Lower leg skin (tissue), 4 donors: Measurements from ENCODE around the gene SCFD2. TPM values are rescaled to one million over a fixed set of nuclear protein-coding genes. Genes with fewer than 3 reads are reported as not detected.
"Not testable (repeated sequence)": the region's sequence is repeated elsewhere in the genome, so short reads cannot be mapped to it uniquely, and the experiment has no call there.

Experiments used
- DNase-seq, 2 donors: peaks; one replicate each; pipeline ENCODE4 v3.0.0-alpha.2; 2019; ENCODE audit warnings: low spot score in 2 of 2
- H3K4me3 ChIP-seq: fragments of 200-600 bp; sonication (generic); 2 replicates; pipeline ENCODE4 v1.5.1; 2017; ENCODE audit warnings: mild to moderate bottlenecking, low read depth; ENCODE audit not compliant: poor library complexity, severe bottlenecking
- CTCF ChIP-seq, 3 donors: fragments of 450-650 bp; IDR thresholded peaks; one replicate each; pipeline ENCODE4 v1.5.1; 2016; ENCODE audit warnings: antibody characterized with exemption in 3 of 3, mild to moderate bottlenecking in 3 of 3, moderate library complexity in 2 of 3
- POLR2A ChIP-seq, 2 donors: fragments of 450-650 bp; IDR thresholded peaks; one replicate each; pipeline ENCODE4 v1.6.1; 2016 to 2017; ENCODE audit warnings: antibody characterized with exemption in 2 of 2, mild to moderate bottlenecking in 1 of 2, moderate library complexity in 1 of 2
- WGBS, 2 donors: methylation state at CpG; one replicate each; pipeline ENCODE4 v1.1.5; 2018; 5-methylcytosine and 5-hydroxymethylcytosine counted together
- intact Hi-C: fragments of 100-400 bp; cut with DNase I; formaldehyde crosslinking; loops from one replicate; pipeline ENCODE4 v1.15.0; 2023; ENCODE audit warnings: low total_unique reads
- total RNA-seq, 4 donors: library from RNA; depleted of rRNA; stranded (reverse); fragments of >200 nt; gene quantifications; one replicate each; pipeline ENCODE4 v1.1.0, GENCODE V29; 2016

Gene SCFD2
- total RNA-seq, 4 donors from 2014 or later: 13.6 to 23.3 (median 19.0) TPM

- no peak overlapping the region for H3K4me3 ChIP-seq
- DNase-seq: no peak
- TF ChIP-seq CTCF (IDR thresholded peaks at IDR 0.05) (no peak), POLR2A (IDR thresholded peaks at IDR 0.05) (no peak)
- WGBS, 2 donors: 87 to 93% methylated on average over 4 of the region's 4 CpGs
- intact Hi-C loops: no loop called here
Measured at GRCh38 chr4:52994567-52994966, 371.3 kb downstream of the SCFD2 start.

GRCh38 chr4:52993771-52994170, 372.1 kb downstream of the SCFD2 start:
- no peak for TF ChIP-seq POLR2A (IDR thresholded peaks at IDR 0.05)
- no peak for TF ChIP-seq CTCF (IDR thresholded peaks at IDR 0.05)
- no peak for DNase-seq
- no peak overlapping the region for H3K4me3 ChIP-seq
- WGBS, 2 donors: 40 to 61% methylated on average over 6 of the region's 6 CpGs
- intact Hi-C loops: no loop called here

- H3K4me3 ChIP-seq, intact Hi-C loops, DNase-seq: not testable (repeated sequence)
- 93 to 96% methylated on average over 23 to 27 of the region's 27 CpGs for WGBS, 2 donors
Measured at GRCh38 chr4:52992551-52992950, 373.3 kb downstream of the SCFD2 start.

- intact Hi-C loops: no loop called here
- no peak for TF ChIP-seq CTCF (IDR thresholded peaks at IDR 0.05)
- no peak for TF ChIP-seq POLR2A (IDR thresholded peaks at IDR 0.05)
- H3K4me3 ChIP-seq: no peak overlapping the region
- no peak for DNase-seq
Measured at GRCh38 chr4:52991472-52991871, 374.4 kb downstream of the SCFD2 start.

GRCh38 chr4:52990706-52991105, 375.2 kb downstream of the SCFD2 start:
- intact Hi-C loops: no loop called here
- H3K4me3 ChIP-seq: no peak overlapping the region
- no peak for TF ChIP-seq POLR2A (IDR thresholded peaks at IDR 0.05)
- TF ChIP-seq CTCF (IDR thresholded peaks at IDR 0.05): no peak
- 100% methylated on average over 1 of the region's 1 CpG for WGBS, 2 donors
- no peak for DNase-seq

GRCh38 chr4:52989865-52990264, 376.0 kb downstream of the SCFD2 start:
- H3K4me3 ChIP-seq: no peak overlapping the region
- no peak for TF ChIP-seq POLR2A (IDR thresholded peaks at IDR 0.05)
- TF ChIP-seq CTCF (IDR thresholded peaks at IDR 0.05): no peak
- intact Hi-C loops: no loop called here
- WGBS, 2 donors: 51 to 54% methylated on average over 3 of the region's 3 CpGs
- DNase-seq: no peak
